CD4-positive, alpha-beta memory T cell (primary cell): ENCODE data around the gene GNAI1. TPM values are rescaled to one million over a fixed set of nuclear protein-coding genes. Genes with fewer than 3 reads are reported as not detected.

Experiments used
- CTCF ChIA-PET: fragments of 350-600 bp; sonication (Branson Sonifier 250); formaldehyde crosslinking; loops from one replicate; lab custom pipeline; 2021; ENCODE audit warnings: inconsistent platforms; ENCODE audit not compliant: partially characterized antibody; lab: Charles Lee
- POLR2A ChIA-PET: fragments of 350-600 bp; sonication (Branson Sonifier 250); formaldehyde crosslinking; loops from one replicate; lab custom pipeline; 2021; ENCODE audit not compliant: partially characterized antibody; lab: Charles Lee
- DNase-seq, 5 donors: peaks; one replicate each; pipeline versions ENCODE4 v3.0.0 to v3.0.0-alpha.2; 2020 to 2022; ENCODE audit warnings: mixed read lengths in 1 of 5
- H3K27ac ChIP-seq: one replicate; pipeline ENCODE4 v1.7.0; 2013; ENCODE audit warnings: low read depth, low read length
- H3K27me3 ChIP-seq: 2 replicates; pipeline ENCODE4 v1.7.0; 2013; ENCODE audit warnings: mild to moderate bottlenecking, low read length, moderate library complexity; ENCODE audit not compliant: insufficient read depth
- H3K36me3 ChIP-seq: 2 replicates; pipeline ENCODE4 v1.7.0; 2013; ENCODE audit warnings: mild to moderate bottlenecking, low read length, moderate library complexity; ENCODE audit not compliant: insufficient read depth
- H3K4me1 ChIP-seq: 2 replicates; pipeline ENCODE4 v1.7.0; 2013; ENCODE audit warnings: mild to moderate bottlenecking, low read length, moderate library complexity; ENCODE audit not compliant: insufficient read depth
- H3K4me3 ChIP-seq, 2 donors: one replicate each; pipeline ENCODE4 v1.7.0; 2013; ENCODE audit warnings: low read length in 2 of 2, mild to moderate bottlenecking in 1 of 2
- H3K9me3 ChIP-seq, 2 donors: one replicate each; pipeline ENCODE4 v1.7.0; 2013; ENCODE audit warnings: low read length in 2 of 2, control low read depth in 1 of 2; ENCODE audit not compliant: control insufficient read depth in 1 of 2
- H3K27ac Mint-ChIP-seq, 7 donors: one replicate each; pipeline ENCODE4 v1.8.0; 2020 to 2021; ENCODE audit warnings: mixed read lengths in 7 of 7, mild to moderate bottlenecking in 6 of 7, inconsistent platforms in 3 of 7, moderate library complexity in 3 of 7
- H3K27me3 Mint-ChIP-seq, 2 donors: one replicate each; pipeline ENCODE4 v1.8.0; 2020 to 2021; ENCODE audit warnings: mixed read lengths in 2 of 2
- H3K36me3 Mint-ChIP-seq, 2 donors: one replicate each; pipeline ENCODE4 v1.8.0; 2020 to 2021; ENCODE audit warnings: mixed read lengths in 2 of 2, inconsistent platforms in 1 of 2, mild to moderate bottlenecking in 1 of 2
- H3K4me1 Mint-ChIP-seq, 4 donors: one replicate each; pipeline ENCODE4 v1.8.0; 2020 to 2021; ENCODE audit warnings: mixed read lengths in 4 of 4, mild to moderate bottlenecking in 1 of 4
- H3K4me3 Mint-ChIP-seq, 8 donors: one replicate each; pipeline ENCODE4 v1.8.0; 2020 to 2021; ENCODE audit warnings: mixed read lengths in 8 of 8, mild to moderate bottlenecking in 7 of 8, moderate library complexity in 6 of 8, inconsistent platforms in 3 of 8
- H3K9me3 Mint-ChIP-seq, 8 donors: one replicate each; pipeline ENCODE4 v1.8.0; 2020 to 2021; ENCODE audit warnings: mixed read lengths in 8 of 8, mild to moderate bottlenecking in 5 of 8, inconsistent platforms in 3 of 8, moderate library complexity in 1 of 8
- intact Hi-C: fragments of 100-400 bp; cut with micrococcal nuclease; formaldehyde crosslinking; loops from one replicate; pipeline ENCODE4 v1.15.1; 2023
- polyA plus RNA-seq, 2 donors: library from polyadenylated mRNA; unstranded; fragments of 300-500 nt; fragmentation: Illumina TruSeq; gene quantifications; one replicate each; pipeline ENCODE4 v1.2.3, GENCODE V29; 2021
- total RNA-seq, 2 experiments: library from RNA; stranded (reverse); gene quantifications; one replicate each; pipeline ENCODE4 v1.2.3, GENCODE V29; 2021

Gene GNAI1
- total and polyA plus RNA-seq, 4 experiments from 2014 or later: 0.49 to 0.78 (median 0.60) TPM; not detected in 1

- Histone ChIP-seq H3K27ac (no peak overlapping the region), H3K36me3 (no peaks in the 10 kb centered on the region), H3K4me1 (no peaks in the 10 kb centered on the region), H3K9me3 (no peaks in the 10 kb centered on the region), H3K27me3 (no peaks in the 10 kb centered on the region), H3K4me3 (no peak overlapping the region)
- peaks cover 0 to 13% (median 4%) of the 10 kb centered on the region in 8 donors for H3K9me3 Mint-ChIP-seq
- no peak overlapping the region for H3K27ac Mint-ChIP-seq
- no peak for DNase-seq
- H3K36me3 Mint-ChIP-seq: no peaks in the 10 kb centered on the region
- no peak overlapping the region for H3K4me3 Mint-ChIP-seq
- ChIA-PET POLR2A (no interaction called here), CTCF (no interaction called here)
- H3K4me1 Mint-ChIP-seq: peaks cover 0 to 2% (median 0%) of the 10 kb centered on the region in 4 donors
- no peaks in the 10 kb centered on the region for H3K27me3 Mint-ChIP-seq
- intact Hi-C loops: no loop called here
Measured at GRCh38 chr7:80183351-80183750, 48.7 kb downstream of the GNAI1 start.

DNA sequence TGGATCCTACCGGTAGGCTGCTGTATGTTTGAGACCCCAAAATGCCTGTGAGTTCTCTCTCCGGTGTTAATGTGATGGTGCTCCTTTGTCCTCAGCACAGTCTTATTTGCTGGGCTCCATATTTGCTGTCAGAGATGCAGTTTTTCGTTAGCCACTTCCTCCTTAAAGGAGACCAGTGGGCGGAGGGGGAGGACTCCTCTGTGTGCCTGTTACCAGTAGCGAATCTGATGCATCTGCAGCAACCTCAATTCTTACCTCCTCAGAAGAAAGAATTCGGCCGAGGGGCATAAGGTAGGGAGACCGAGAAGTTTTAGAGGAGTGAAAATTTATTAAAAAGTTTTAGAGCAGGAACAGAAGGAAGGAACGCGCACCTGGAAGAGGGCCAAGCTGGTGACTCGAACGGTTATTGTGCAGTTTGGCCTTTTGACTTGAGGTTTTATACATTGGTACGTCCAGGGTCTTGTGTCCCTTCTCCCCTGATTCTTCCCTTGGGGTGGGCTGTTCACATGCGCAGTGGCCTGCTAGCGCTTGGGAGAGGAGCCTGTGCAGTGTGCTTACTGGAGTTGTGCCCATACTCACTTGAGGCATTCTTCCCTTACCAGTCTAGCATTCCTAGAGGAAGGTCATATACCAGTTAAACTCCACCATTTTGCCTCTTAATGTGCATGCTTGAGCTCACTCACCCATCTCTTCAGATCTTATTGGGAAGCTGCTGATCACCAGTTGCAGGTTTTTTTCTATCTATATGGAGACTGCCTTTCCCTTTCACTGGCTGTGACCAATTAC, 49.5 kb downstream of the GNAI1 start:
- POLR2A ChIA-PET: no interaction called here
- Histone ChIP-seq H3K27me3 (no peaks in the 10 kb centered on the region), H3K4me3 (no peak overlapping the region), H3K36me3 (no peaks in the 10 kb centered on the region), H3K9me3 (no peaks in the 10 kb centered on the region), H3K27ac (no peak overlapping the region), H3K4me1 (no peaks in the 10 kb centered on the region)
- H3K27me3 Mint-ChIP-seq: no peaks in the 10 kb centered on the region
- H3K9me3 Mint-ChIP-seq: peaks cover 0 to 13% (median 3%) of the 10 kb centered on the region in 8 donors
- intact Hi-C loops: no loop called here
- no peaks in the 10 kb centered on the region for H3K36me3 Mint-ChIP-seq
- no peak overlapping the region for H3K4me3 Mint-ChIP-seq
- CTCF ChIA-PET: no interaction called here
- peaks cover 0 to 2% (median 0%) of the 10 kb centered on the region in 4 donors for H3K4me1 Mint-ChIP-seq
- no peak for DNase-seq
- H3K27ac Mint-ChIP-seq: no peak overlapping the region

GRCh38 chr7:80184693-80185092, 50.1 kb downstream of the GNAI1 start:
- H3K9me3 ChIP-seq: no peaks in the 10 kb centered on the region
- no peaks in the 10 kb centered on the region for H3K36me3 ChIP-seq
- H3K4me1 ChIP-seq: no peaks in the 10 kb centered on the region
- no peaks in the 10 kb centered on the region for H3K27me3 Mint-ChIP-seq
- H3K27ac Mint-ChIP-seq: no peak overlapping the region
- intact Hi-C loops: no loop called here
- no peak for DNase-seq
- H3K27me3 ChIP-seq: no peaks in the 10 kb centered on the region
- H3K9me3 Mint-ChIP-seq: peaks cover 0 to 13% (median 3%) of the 10 kb centered on the region in 8 donors
- no peaks in the 10 kb centered on the region for H3K36me3 Mint-ChIP-seq
- no peak overlapping the region for H3K27ac ChIP-seq
- H3K4me3 Mint-ChIP-seq: no peak overlapping the region
- H3K4me3 ChIP-seq: no peak overlapping the region
- ChIA-PET CTCF (no interaction called here), POLR2A (no interaction called here)
- peaks cover 0 to 2% (median 0%) of the 10 kb centered on the region in 4 donors for H3K4me1 Mint-ChIP-seq

DNA sequence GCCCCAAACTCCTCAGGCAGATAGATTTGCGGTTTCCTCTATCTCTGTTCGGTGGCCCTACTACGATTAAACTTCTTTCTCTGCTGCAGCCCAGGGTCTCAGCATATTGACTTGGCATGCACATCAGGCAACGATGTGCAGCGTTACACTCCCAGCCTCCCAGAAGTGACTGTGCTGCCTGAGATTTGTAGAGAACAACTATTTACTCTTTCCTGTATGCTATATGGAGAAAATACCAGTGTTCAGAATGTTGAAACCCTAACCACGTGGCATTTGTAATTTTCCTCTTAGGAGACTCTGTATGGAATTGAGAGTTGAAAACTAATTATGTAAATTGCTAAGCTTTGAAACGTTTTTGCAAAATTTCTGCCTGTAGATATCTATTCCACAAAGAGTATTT, 50.9 kb downstream of the GNAI1 start:
- H3K4me1 Mint-ChIP-seq: peaks cover 0 to 2% (median 0%) of the 10 kb centered on the region in 4 donors
- peaks cover 0 to 13% (median 3%) of the 10 kb centered on the region in 8 donors for H3K9me3 Mint-ChIP-seq
- Histone ChIP-seq H3K4me3 (no peak overlapping the region), H3K27me3 (no peaks in the 10 kb centered on the region), H3K27ac (no peak overlapping the region), H3K36me3 (no peaks in the 10 kb centered on the region), H3K9me3 (no peaks in the 10 kb centered on the region), H3K4me1 (no peaks in the 10 kb centered on the region)
- POLR2A ChIA-PET: no interaction called here
- H3K27ac Mint-ChIP-seq: peak overlapping the region in 1 of 7 donors; percentile 25
- DNase-seq: no peak
- no peaks in the 10 kb centered on the region for H3K27me3 Mint-ChIP-seq
- intact Hi-C loops: no loop called here
- CTCF ChIA-PET: no interaction called here
- H3K4me3 Mint-ChIP-seq: no peak overlapping the region
- H3K36me3 Mint-ChIP-seq: no peaks in the 10 kb centered on the region

- H3K9me3 ChIP-seq: no peaks in the 10 kb centered on the region
- no peaks in the 10 kb centered on the region for H3K27me3 ChIP-seq
- no peaks in the 10 kb centered on the region for H3K4me1 ChIP-seq
- Mint-ChIP-seq H3K4me3 (no peak overlapping the region), H3K27ac (no peak overlapping the region), H3K36me3 (no peaks in the 10 kb centered on the region), H3K9me3 (peaks cover 0 to 13% (median 6%) of the 10 kb centered on the region in 8 donors), H3K4me1 (peaks cover 0 to 2% (median 0%) of the 10 kb centered on the region in 4 donors), H3K27me3 (no peaks in the 10 kb centered on the region)
- ChIA-PET CTCF (no interaction called here), POLR2A (no interaction called here)
- no peak for DNase-seq
- intact Hi-C loops: no loop called here
- H3K36me3 ChIP-seq: no peaks in the 10 kb centered on the region
- H3K4me3 ChIP-seq: no peak overlapping the region
- no peak overlapping the region for H3K27ac ChIP-seq
Measured at GRCh38 chr7:80186721-80187120, 52.1 kb downstream of the GNAI1 start.

DNA sequence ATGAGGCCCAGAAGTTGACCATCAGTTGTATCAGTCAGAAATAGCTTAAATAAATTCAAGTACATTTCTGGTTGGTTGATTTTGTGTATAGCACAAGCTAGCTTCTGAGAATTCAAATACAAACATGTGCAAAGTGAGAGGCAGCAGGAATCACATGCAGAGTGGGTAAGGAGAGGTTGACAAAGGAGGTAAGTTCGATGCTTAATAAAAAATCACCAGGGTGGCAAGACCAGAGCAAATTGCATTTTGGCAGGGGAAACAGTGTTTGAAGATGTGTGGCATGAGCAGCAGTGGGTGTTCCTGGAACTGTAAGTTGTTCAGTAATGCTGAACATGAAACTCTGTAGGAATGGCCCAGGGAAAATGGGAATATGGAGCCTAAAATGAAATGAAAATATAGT, 52.6 kb downstream of the GNAI1 start:
- intact Hi-C loops: no loop called here
- Mint-ChIP-seq H3K9me3 (peaks cover 0 to 13% (median 6%) of the 10 kb centered on the region in 8 donors), H3K36me3 (no peaks in the 10 kb centered on the region), H3K27me3 (no peaks in the 10 kb centered on the region), H3K4me3 (no peak overlapping the region), H3K4me1 (peaks cover 0 to 2% (median 0%) of the 10 kb centered on the region in 4 donors), H3K27ac (no peak overlapping the region)
- DNase-seq: no peak
- H3K27ac ChIP-seq: no peak overlapping the region
- ChIA-PET CTCF (no interaction called here), POLR2A (no interaction called here)
- no peaks in the 10 kb centered on the region for H3K36me3 ChIP-seq
- no peaks in the 10 kb centered on the region for H3K27me3 ChIP-seq
- H3K9me3 ChIP-seq: no peaks in the 10 kb centered on the region
- H3K4me1 ChIP-seq: no peaks in the 10 kb centered on the region
- no peak overlapping the region for H3K4me3 ChIP-seq

DNA sequence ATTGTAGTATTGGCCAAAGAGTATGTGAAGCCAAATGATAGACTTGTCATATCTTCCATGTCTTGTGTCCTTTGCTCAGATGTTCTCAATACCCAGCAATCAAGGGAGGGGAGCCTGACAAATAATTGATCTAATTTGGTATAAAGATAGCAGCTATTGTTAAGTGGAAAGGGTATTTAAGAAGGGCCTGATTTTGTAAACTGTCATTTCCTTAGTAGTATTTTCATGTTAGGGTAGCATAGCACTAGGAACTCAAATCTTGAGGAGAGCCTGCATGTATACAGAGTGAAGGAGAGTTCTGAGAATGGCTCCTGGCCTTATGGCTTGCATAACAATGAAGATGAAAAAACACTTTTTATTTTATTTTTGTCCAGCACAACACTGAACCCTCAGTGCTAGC, 53.1 kb downstream of the GNAI1 start:
- CTCF ChIA-PET: no interaction called here
- H3K4me3 Mint-ChIP-seq: no peak overlapping the region
- H3K27me3 Mint-ChIP-seq: no peaks in the 10 kb centered on the region
- no peaks in the 10 kb centered on the region for H3K36me3 Mint-ChIP-seq
- DNase-seq: no peak
- H3K9me3 Mint-ChIP-seq: peaks cover 0 to 13% (median 6%) of the 10 kb centered on the region in 8 donors
- H3K36me3 ChIP-seq: no peaks in the 10 kb centered on the region
- intact Hi-C loops: no loop called here
- no peaks in the 10 kb centered on the region for H3K27me3 ChIP-seq
- no peak overlapping the region for H3K27ac ChIP-seq
- H3K9me3 ChIP-seq: no peaks in the 10 kb centered on the region
- peaks cover 0 to 2% (median 0%) of the 10 kb centered on the region in 4 donors for H3K4me1 Mint-ChIP-seq
- H3K27ac Mint-ChIP-seq: no peak overlapping the region
- H3K4me1 ChIP-seq: no peaks in the 10 kb centered on the region
- no peak overlapping the region for H3K4me3 ChIP-seq
- POLR2A ChIA-PET: no interaction called here
